HCT116 (cell line): ENCODE data around the gene KIFC3. TPM values are rescaled to one million over a fixed set of nuclear protein-coding genes. Genes with fewer than 3 reads are reported as not detected.

ENCODE experiments used
- ATAC-seq: fragments of 200-7000 bp; cut with Tn5 transposase; 2 replicates; pipeline ENCODE4 v1.9.1; 2020; ENCODE audit warnings: mild to moderate bottlenecking, moderate library complexity
- BruUV-seq: library from RNA; stranded (reverse); fragments of 400-500 nt; replicated peaks from 2 replicates; lab custom pipeline; 2021; lab: Mats Ljungman, UMichigan
- CTCF ChIA-PET: fragments of 300-600 bp; sonication (Branson Sonifier 250); formaldehyde crosslinking; loops from one replicate; lab custom pipeline; 2021; ENCODE audit warnings: antibody characterized with exemption; lab: Charles Lee
- POLR2A ChIA-PET: fragments of 300-600, 350-600 bp; sonication (Branson Sonifier 250); formaldehyde crosslinking; loops from one replicate; lab custom pipeline; 2021; ENCODE audit warnings: antibody characterized with exemption; lab: Charles Lee
- RAD21 ChIA-PET, 2 experiments: fragments of 300-600 bp; sonication (Branson Sonifier 250); formaldehyde crosslinking; loops; one replicate each; lab custom pipeline; 2023; ENCODE audit warnings: low total read pairs in 2 of 2; ENCODE audit not compliant: uncharacterized antibody in 2 of 2, unreplicated experiment in 2 of 2, low non-redundant PET in 1 of 2; lab: Charles Lee
- DNase-seq: peaks from one replicate; pipeline ENCODE4 v3.0.0-alpha.2; 2010; ENCODE audit warnings: low read depth, low spot score
- H2AFZ ChIP-seq: fragments of 200-600 bp; shearing (Covaris generic), sonication (generic); 2 replicates; pipeline ENCODE4 v1.6.1; 2017; ENCODE audit warnings: low read depth, mixed run types, mixed read lengths, antibody characterized with exemption, low read length; ENCODE audit not compliant: poor library complexity, severe bottlenecking
- H3K27ac ChIP-seq: 2 replicates; pipeline ENCODE4 v1.5.1; 2012; ENCODE audit warnings: low read depth, low read length
- H3K27me3 ChIP-seq: fragments of 200-600 bp; sonication (generic); 2 replicates; pipeline ENCODE4 v1.6.1; 2016; ENCODE audit warnings: mixed run types, low read length, mixed read lengths; ENCODE audit not compliant: insufficient read depth
- H3K36me3 ChIP-seq, 2 experiments: fragments of 200-500 bp in 1 of 2; fragments of 200-600 bp in 1 of 2; sonication (Bioruptor generic) in 1 of 2; sonication (generic) in 1 of 2; 2 replicates each; pipeline versions ENCODE4 v1.5.1 to v1.6.1; 2014 to 2016; ENCODE audit warnings: low read length in 2 of 2, inconsistent platforms in 1 of 2, mixed read lengths in 1 of 2, mixed run types in 1 of 2; ENCODE audit not compliant: insufficient read depth in 2 of 2, control insufficient read depth in 1 of 2
- H3K4me1 ChIP-seq, 2 experiments: fragments of 200-600 bp in 1 of 2; sonication (generic) in 1 of 2; 2 replicates each; pipeline versions ENCODE4 v1.5.1 to v1.6.1; 2012 to 2017; ENCODE audit warnings: low read length in 2 of 2, inconsistent platforms in 1 of 2, mild to moderate bottlenecking in 1 of 2, mixed read lengths in 1 of 2, mixed run types in 1 of 2, moderate library complexity in 1 of 2; ENCODE audit not compliant: insufficient read depth in 2 of 2, control insufficient read depth in 1 of 2
- H3K4me2 ChIP-seq: fragments of 200-600 bp; sonication (generic); 2 replicates; pipeline ENCODE4 v1.6.1; 2017; ENCODE audit warnings: mixed run types, low read length, mixed read lengths
- H3K4me3 ChIP-seq, 2 experiments: fragments of 200-600 bp in 1 of 2; sonication (generic) in 1 of 2; replicated peaks in 1 of 2; 2 replicates each; pipeline ENCODE4 v1.5.1; 2011 to 2016; ENCODE audit warnings: low read length in 2 of 2, control low read depth in 1 of 2, low read depth in 1 of 2, mild to moderate bottlenecking in 1 of 2, mixed read lengths in 1 of 2, mixed run types in 1 of 2
- H3K79me2 ChIP-seq: fragments of 200-600 bp; sonication (generic); 2 replicates; pipeline ENCODE4 v1.6.1; 2017; ENCODE audit warnings: mild to moderate bottlenecking, mixed run types, low read length, moderate library complexity, mixed read lengths; ENCODE audit not compliant: insufficient read depth
- H3K9ac ChIP-seq: fragments of 200-600 bp; sonication (generic); 2 replicates; pipeline ENCODE4 v1.6.1; 2016; ENCODE audit warnings: low read length, mixed read lengths
- H3K9me2 ChIP-seq: fragments of 200-600 bp; sonication (generic), shearing (Covaris generic); 2 replicates; pipeline ENCODE4 v1.6.1; 2017; ENCODE audit warnings: mixed run types, mild to moderate bottlenecking, moderate library complexity; ENCODE audit not compliant: insufficient read depth
- H3K9me3 ChIP-seq, 2 experiments: fragments of 200-500 bp in 1 of 2; fragments of 200-600 bp in 1 of 2; sonication (Bioruptor generic) in 1 of 2; sonication (generic) in 1 of 2; 2 replicates each; pipeline ENCODE4 v1.6.1; 2014 to 2017; ENCODE audit warnings: low read length in 2 of 2, mixed read lengths in 2 of 2, inconsistent platforms in 1 of 2, low read depth in 1 of 2, mild to moderate bottlenecking in 1 of 2, mixed run types in 1 of 2, moderate library complexity in 1 of 2; ENCODE audit not compliant: control insufficient read depth in 1 of 2, insufficient read depth in 1 of 2
- H4K20me1 ChIP-seq: fragments of 200-600 bp; sonication (generic), shearing (Covaris generic); 2 replicates; pipeline ENCODE4 v1.6.1; 2017; ENCODE audit warnings: mixed run types, mild to moderate bottlenecking, moderate library complexity; ENCODE audit not compliant: insufficient read depth
- ELF1 ChIP-seq: IDR thresholded peaks from 2 replicates; pipeline ENCODE4 v1.6.1; 2012; ENCODE audit warnings: low read depth, borderline replicate concordance
- FOSL1 ChIP-seq: IDR thresholded peaks from 2 replicates; pipeline ENCODE4 v1.6.1; 2012; ENCODE audit warnings: low read depth
- JUND ChIP-seq: IDR thresholded peaks from 2 replicates; pipeline ENCODE4 v1.6.1; 2012
- YY1 ChIP-seq: IDR thresholded peaks from 2 replicates; pipeline ENCODE4 v1.6.1; 2011; ENCODE audit warnings: low read length, low read depth, moderate library complexity, mild to moderate bottlenecking; ENCODE audit not compliant: insufficient replicate concordance; ENCODE audit errors: extremely low read depth
- ZNF274 ChIP-seq: fragments of 200-500 bp; sonication (Bioruptor generic); IDR thresholded peaks from 2 replicates; pipeline ENCODE4 v1.6.1; 2014; ENCODE audit warnings: mild to moderate bottlenecking, low read depth, low read length, inconsistent platforms
- intact Hi-C: fragments of 100-400 bp; cut with micrococcal nuclease; formaldehyde crosslinking; loops from 2 replicates; pipeline ENCODE4 v1.10.0; 2022
- total RNA-seq: library from RNA; stranded (reverse); gene quantifications from one replicate; pipeline ENCODE4 v1.2.1, GENCODE V29; 2021; ENCODE audit not compliant: unreplicated experiment
- TF ChIP-seq, protein P1 (sequence below): IDR thresholded peaks from 2 replicates; pipeline ENCODE4 v1.6.1; 2012
- TF ChIP-seq, protein P2 (sequence below): IDR thresholded peaks from 2 replicates; pipeline ENCODE4 v1.6.1; 2011; ENCODE audit warnings: mild to moderate bottlenecking, low read length, moderate library complexity; ENCODE audit not compliant: insufficient replicate concordance; ENCODE audit errors: extremely low read depth

The KIFC3 gene
- total RNA-seq, 1 experiment from 2014 or later = 31.9 TPM

DNA sequence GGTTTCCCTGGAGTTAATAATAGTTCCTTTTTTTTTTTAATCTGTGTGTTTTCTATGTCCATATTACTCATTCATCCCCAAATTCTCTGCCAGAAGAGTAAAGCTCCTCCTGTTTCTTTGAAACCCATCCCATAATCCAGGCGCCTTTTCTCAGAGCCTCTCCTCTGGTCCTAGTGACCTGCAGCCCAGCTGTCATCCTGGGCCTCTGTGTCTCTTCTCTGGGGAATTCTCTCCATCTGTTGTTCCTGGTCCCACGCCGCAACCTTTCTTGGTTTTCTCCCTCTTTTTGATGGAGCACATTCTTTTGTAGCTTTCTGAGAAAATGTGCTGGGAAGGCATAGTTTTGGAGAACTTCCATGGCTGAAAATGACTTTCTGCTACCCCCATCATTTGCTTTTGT is 56.5 kb downstream of the KIFC3 start:
- Histone ChIP-seq H3K79me2 (no peaks in the 10 kb centered on the region), H3K27me3 (no peaks in the 10 kb centered on the region), H3K27ac (no peak overlapping the region), H3K4me1 (no peaks in the 10 kb centered on the region), H3K36me3 (no peaks in the 10 kb centered on the region), H3K9me2 (no peaks in the 10 kb centered on the region), H3K4me2 (no peak overlapping the region), H4K20me1 (no peaks in the 10 kb centered on the region), H3K9ac (no peak overlapping the region), H3K4me3 (no peak overlapping the region), H2AFZ (no peak overlapping the region), H3K9me3 (no peaks in the 10 kb centered on the region)
- CTCF ChIA-PET = no interaction called here
- no peak for DNase-seq
- POLR2A ChIA-PET = no interaction called here
- BruUV-seq = no TSS peak
- intact Hi-C loops = no loop called here
- ATAC-seq = no peak
- RAD21 ChIA-PET = no interaction called here
- TF ChIP-seq FOSL1 (no peak), JUND (no peak)
- TF ChIP-seq, protein P1, sequence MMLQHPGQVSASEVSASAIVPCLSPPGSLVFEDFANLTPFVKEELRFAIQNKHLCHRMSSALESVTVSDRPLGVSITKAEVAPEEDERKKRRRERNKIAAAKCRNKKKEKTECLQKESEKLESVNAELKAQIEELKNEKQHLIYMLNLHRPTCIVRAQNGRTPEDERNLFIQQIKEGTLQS = no peak

DNA sequence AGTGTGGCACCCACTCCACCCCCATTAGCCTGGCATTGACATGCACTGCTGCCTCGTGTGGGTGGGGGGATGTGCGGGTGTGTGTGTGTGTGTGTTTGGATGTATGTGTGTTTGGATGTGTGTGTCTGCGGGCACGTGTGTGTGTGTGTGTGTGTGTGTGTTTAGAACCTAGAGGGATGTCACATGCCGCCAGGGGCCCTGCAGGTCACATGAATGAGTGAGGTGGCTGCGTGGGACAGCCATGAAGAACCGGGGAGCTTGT is 57.7 kb downstream of the KIFC3 start:
- ChIA-PET RAD21 (no interaction called here), POLR2A (no interaction called here), CTCF (no interaction called here)
- Histone ChIP-seq H3K9me2 (no peaks in the 10 kb centered on the region), H3K27ac (no peak overlapping the region), H3K79me2 (no peaks in the 10 kb centered on the region), H2AFZ (no peak overlapping the region), H3K4me3 (no peak overlapping the region), H3K4me1 (no peaks in the 10 kb centered on the region), H3K9ac (no peak overlapping the region), H3K27me3 (no peaks in the 10 kb centered on the region), H4K20me1 (no peaks in the 10 kb centered on the region), H3K4me2 (no peak overlapping the region), H3K9me3 (no peaks in the 10 kb centered on the region), H3K36me3 (no peaks in the 10 kb centered on the region)
- no peak for TF ChIP-seq ELF1
- TF ChIP-seq, protein P2, sequence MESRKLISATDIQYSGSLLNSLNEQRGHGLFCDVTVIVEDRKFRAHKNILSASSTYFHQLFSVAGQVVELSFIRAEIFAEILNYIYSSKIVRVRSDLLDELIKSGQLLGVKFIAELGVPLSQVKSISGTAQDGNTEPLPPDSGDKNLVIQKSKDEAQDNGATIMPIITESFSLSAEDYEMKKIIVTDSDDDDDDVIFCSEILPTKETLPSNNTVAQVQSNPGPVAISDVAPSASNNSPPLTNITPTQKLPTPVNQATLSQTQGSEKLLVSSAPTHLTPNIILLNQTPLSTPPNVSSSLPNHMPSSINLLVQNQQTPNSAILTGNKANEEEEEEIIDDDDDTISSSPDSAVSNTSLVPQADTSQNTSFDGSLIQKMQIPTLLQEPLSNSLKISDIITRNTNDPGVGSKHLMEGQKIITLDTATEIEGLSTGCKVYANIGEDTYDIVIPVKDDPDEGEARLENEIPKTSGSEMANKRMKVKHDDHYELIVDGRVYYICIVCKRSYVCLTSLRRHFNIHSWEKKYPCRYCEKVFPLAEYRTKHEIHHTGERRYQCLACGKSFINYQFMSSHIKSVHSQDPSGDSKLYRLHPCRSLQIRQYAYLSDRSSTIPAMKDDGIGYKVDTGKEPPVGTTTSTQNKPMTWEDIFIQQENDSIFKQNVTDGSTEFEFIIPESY = no peak
- no peak for TF ChIP-seq ZNF274
- no peak for TF ChIP-seq YY1
- DNase-seq (no peak), ATAC-seq (no peak)
- intact Hi-C loops = no loop called here
- no TSS peak for BruUV-seq
